COLO668 (cell line): ENCODE data around the gene TMC6.
A peak's percentile ranks its signal among the peaks of the same experiment; 100 is the strongest.
"Not testable (repeated sequence)": the region's sequence is repeated elsewhere in the genome, so short reads cannot be mapped to it uniquely, and the experiment has no call there.

Experiments used
- DNase-seq: peaks from one replicate; lab custom pipeline; 2025; ENCODE audit not compliant: unreplicated experiment; lab: John Stamatoyannopoulos, UW

TMC6 gene

DNA sequence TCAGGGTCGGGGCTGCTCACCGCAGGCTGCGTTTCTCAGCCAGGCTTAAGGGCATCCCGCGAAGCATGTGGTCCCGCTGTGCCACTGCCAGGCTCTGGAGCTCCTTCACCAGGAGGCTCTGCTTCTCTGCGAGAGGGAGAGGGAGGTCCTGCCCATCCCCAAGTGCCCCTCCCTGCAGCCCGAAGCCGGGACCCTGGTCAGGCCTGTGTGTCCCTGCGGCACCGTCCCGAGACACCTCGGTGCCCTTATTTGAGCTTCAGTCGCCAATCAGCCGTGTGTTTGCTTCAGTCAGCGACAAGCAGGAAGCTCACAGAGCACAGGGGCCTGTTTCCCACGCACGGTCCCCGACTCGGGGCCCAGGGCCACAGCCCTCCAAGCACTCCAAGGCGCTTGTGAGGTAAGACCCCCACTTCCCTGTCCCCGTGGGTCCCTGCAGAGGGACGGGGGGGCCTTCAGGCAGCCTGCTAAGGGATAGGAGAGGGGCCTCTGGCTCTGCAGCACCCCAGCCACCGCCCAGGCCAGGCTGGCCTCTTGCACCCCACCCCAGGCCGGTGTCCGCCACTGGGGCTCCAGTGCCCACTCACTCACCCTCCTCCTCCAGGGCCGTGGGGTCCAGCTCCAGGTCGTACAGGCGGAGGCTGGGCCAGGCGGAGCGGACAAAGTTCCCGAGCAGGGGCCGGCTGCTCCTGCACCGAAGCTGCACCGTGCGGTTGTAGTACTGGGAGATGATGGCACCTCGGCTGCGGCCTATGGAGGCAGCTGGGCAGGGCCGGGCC is 3.2 kb downstream of the TMC6 start:
- no peak for DNase-seq

DNA sequence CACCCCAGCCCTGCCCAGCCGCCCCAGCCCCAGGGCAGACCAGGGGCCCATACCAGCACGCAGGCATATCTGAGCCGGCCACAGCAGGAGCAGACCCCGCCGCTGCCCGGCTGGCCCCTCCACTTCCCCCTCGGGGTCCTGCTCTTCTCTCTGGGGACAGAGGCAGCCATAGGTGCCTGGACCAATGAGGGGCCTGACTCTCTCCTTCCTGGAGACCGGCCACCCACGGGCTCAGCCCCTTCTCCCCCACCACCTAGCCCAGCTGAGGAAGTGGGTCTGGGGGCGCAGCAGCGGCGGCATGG is 3.8 kb downstream of the TMC6 start:
- DNase-seq: no peak

DNA sequence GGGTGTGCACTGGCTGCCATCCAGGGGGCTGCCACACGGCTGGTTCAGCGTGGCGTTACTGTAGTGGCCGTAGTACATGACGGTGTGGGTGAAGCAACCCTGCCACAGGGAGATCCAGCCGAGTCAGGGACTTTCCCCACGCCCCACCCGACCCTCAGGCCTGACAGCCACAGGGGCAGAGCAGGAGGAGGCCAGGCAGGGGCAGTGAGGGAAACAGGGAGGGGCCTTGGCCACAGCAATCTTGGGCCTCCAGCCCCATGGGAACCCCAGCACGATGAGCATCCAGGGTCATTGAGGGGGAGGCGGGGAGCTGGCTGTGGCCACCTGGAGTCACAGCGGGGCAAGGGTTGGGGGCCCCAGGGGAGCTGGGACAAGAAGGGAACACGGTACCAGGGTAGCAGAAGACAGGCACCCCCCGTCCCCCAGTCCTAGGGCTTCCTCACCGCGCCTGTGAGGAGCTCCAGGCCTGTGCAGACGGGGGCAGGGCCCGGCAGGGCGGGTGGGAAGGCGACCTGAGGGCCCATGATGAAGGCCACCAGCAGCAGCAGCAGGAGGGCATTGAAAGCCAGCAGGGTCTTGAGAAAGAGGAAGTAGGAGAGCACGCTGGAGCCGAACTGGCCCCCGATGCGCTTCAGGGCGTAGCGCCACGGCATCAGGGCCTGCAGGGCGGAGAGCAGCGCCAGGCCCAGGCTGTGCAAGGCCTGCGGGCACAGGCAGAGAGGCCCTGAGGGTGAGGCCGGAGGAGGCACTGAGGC is 4.3 kb downstream of the TMC6 start:
- no peak for DNase-seq

DNA sequence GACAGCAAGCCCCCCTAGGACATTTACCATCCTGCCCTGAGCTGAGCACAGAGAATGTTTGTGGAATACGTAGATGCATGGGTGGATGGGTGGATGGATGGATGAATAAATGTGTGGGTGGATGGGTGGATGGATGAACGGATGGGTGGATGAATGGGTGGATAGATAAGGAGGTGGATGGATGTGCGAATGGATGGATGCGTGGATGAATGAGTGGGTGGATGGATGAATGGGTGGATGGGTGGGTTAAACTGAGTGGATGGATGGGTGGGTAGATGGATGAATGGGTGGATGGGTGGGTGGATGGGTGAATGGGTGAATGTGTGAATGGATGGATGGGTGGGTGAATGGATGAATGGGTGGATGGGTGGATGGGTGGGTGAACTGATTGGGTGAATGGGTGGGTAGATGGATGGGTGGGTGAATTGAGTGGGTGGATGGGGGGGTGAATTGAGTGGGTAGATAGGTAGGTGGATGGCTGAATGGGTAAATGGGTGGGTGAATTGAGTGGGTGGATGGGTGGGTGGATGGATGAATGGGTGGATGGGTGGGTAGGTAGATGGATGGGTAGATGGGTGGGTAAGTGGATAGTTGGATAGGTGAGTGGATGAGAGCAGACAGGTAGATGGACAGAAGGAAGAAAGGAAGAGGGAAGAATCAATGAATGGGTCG is 5.2 kb downstream of the TMC6 start:
- DNase-seq: no peak

DNA sequence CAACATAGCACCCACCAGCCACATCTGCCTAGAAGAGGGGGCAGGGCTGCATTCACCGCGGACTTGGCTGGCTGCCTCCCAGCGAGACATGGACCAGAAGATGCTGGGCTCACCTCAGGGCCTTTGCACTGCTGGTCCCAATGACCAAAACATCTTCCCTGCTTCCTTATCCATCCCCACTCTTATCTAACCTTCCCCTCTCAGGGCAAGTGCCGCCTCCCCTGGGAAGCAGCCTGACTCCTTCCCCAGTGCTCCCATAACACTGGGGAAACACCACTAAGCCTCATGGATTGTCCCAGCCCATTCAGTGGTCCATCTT is 5.7 kb downstream of the TMC6 start:
- DNase-seq: no peak

DNA sequence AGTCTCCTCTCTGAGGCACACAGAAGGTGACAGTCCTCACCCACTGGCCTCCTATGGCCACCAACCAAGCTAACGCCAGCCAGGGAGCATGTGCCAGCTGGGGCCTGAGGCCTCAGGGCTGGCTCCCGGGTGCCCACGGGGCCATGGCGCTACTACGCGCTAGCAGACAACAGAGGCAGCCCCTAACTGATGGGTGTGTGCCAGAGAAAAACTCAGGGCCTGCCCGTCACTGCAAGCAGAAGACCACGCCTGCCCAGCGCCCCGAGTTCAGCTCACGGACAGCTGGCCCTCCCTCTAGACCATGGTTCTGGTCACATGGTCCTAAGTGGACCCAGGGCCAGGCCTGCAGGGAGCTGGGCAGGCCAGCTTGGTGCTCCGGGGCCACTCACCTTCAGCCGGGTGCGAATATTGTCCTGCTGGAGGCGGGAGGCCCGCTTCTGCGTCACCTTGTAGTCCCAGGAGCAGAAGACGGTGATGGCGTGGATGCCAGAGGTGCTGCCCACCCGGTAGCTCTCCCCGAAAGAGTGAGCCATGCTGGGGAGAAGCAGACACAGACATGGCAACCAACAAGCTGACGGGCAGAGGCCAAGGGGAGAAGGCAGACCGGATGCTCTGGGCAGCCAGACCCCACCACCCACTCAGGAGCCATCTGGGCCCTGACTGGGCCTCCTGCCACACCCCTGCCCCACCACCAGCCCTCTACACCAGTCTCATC is 6.2 kb downstream of the TMC6 start:
- DNase-seq: no peak

DNA sequence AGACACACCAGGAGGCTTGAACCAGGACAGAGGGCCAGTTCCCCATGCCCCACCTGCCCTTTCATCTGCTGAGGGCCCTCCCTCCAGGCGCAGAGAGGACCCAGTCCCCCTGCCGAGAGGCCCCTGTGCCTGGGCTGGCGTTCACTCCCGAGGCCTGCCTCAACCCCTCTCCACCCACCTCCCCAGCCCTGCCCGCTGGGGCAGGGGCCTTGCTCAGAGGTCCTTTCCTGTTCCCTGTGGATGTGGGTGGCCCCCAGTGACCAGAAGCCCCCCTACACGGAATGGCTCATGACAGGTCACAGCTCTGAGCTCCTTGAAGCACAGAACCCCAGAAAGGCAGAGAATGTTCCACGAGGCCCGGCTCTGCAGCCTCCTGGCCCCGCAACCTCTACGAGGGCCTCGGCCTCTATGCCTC is 6.7 kb downstream of the TMC6 start:
- DNase-seq: no peak

DNA sequence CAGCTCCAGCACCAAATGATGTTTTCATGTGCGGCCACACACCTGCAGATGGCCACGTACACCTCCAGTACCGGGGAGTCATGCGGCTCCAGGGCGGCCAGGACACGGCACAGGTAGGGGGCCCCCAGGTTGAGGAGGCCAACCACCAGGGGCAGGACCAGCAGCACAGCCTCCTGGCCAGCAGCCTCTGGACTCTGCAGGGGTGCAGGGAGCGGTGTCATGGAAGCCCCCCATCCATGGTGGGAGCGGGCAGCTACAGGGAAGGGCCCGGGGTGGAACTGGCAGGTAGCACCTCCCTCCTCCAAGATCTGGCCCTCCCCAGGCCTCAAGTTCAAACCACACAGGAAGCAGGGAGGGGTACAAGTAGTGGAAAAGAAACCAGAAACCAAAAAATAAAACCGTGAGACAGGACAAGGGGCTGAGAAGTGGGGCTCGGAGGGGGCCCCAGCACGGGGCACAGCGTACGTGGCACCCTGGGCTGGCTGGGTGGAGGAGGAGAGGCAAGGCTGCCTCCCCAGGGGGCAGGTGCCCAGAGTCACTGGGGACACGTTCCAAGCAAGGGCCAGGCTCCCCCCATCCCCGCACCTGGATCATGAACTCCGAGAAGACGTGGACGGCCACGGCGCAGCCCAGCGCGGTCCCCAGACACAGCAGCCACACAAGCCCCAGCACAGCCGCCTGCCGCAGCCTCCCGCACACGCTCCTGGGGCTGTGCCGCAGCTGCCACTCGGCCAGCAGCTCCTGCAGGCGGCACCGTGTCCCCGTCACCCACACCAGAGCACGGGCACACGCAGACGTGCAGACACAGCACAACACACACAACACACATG is 7.4 kb downstream of the TMC6 start:
- no peak for DNase-seq

DNA sequence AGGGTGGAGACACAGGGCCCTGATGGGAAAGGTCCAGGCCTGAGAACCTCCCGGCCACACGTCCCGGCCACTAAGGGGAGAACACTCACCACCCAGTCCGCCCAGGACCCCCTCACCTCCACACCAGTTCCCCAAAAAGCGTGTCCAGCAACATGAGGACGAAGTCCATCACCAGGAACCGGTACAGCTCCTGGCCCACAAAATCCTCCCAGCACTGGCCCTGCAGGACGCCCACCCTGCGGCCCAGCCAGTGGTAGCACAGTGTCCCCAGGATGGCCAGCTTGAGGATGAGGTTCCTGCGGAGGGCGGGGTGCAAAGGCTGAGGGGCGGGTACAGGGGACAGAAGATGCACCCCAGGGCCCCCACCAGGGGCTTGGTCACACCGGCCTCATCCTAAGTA is 8.0 kb downstream of the TMC6 start:
- no peak for DNase-seq

DNA sequence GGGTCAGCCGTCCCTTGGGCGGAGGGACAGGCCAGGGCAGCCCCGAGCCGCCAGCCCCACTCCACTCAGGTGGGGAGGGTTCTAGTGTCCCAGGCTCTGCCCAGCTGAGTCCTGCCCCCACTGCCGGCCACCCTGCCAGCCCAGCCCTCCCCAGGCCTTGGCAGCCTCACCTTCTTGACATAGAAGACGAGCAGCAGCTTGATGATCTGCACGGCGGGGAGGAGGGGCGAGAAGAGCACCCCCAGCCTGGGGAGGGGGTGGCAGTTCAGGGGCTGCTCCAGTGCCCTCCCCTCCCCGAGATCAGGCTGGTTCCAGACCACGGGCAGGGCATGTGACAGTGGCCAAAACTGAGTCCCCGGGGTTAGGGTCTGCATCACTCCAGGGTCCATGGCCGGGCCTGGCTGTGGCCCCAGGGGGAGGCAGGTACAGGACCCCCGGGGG is 9.7 kb downstream of the TMC6 start:
- no peak for DNase-seq

DNA sequence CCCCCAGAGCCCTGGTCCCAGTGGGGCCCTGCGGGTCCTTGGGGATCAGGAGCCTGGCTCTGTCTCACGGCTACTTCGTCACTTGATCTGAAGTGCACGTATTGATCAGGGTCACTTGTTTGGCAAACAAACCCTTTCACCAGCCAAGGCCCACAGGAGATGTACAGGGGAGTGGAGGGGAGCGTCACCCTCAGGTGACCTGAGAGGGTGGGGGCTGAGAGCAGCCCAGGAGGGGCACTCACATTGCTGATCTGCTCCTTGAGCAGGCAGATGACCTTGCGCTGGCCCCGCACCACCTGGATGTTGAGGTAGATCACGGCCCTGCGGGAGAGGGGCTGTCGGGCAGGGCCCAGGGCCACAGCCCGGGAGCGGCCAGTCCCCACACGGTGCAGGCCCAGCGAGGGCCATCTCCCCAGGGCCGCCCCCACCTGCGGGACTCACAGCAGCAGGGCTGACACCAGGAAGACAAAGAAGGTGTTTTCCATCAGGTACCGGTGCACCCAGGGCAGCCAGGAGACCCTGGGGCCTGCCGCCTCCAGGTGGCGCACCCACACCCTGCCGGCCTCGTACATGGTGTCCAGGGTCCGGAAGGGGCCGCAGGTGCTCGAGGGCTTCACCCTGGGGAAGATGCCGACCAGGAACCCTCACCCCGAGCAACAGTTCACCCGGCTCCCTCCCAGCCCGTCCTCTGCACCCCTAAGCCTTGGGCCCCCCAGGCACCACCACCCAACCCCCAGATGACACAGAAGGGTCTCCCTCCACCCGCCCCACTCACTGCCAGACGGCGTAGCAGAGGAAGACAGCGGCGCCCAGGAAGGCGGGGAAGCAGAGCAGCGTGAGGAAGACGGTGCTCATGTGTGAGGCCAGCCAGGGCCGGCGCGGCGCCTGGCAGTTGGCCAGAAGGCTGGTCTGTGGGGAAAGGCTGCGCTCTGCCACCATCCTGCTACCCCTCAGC is 11.3 kb downstream of the TMC6 start:
- peak; percentile 72 for DNase-seq

DNA sequence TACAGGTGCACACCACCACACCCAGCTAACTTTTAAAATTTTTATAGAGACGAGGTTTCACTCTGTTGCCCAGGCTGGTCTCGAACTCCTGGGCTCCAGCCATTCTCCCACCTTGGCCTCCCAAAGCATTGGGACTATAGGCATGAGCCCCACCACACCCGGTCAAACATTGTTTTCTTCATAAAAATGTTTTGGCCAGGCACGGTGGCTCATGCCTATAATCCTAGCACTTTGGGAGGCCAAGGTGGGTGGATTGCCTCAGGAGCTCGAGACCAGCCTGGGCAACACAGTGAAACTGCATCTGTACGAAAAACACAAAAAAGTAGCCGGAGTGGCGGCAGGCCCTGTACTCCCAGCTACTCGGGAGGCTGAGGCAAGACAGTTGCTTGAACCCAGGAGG is 12.1 kb downstream of the TMC6 start:
- no peak for DNase-seq

DNA sequence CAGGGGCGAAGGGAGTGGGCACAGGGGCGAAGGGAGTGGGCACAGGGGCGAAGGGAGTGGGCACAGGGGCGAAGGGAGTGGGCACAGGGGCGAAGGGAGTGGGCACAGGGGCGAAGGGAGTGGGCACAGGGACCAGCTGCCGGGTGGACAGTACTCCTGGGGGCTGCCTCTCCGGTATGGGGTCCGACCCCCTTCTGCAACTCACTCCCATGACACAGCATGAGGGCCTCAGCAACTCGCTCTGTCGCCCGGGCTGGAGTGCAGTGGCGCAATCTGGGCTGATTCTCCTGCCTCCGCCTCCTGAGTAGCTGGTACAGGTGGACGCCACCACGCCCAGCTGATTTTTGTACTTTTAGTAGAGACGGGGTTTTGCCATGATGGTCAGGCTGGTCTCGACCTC is 12.8 kb downstream of the TMC6 start:
- DNase-seq: not testable (repeated sequence)

DNA sequence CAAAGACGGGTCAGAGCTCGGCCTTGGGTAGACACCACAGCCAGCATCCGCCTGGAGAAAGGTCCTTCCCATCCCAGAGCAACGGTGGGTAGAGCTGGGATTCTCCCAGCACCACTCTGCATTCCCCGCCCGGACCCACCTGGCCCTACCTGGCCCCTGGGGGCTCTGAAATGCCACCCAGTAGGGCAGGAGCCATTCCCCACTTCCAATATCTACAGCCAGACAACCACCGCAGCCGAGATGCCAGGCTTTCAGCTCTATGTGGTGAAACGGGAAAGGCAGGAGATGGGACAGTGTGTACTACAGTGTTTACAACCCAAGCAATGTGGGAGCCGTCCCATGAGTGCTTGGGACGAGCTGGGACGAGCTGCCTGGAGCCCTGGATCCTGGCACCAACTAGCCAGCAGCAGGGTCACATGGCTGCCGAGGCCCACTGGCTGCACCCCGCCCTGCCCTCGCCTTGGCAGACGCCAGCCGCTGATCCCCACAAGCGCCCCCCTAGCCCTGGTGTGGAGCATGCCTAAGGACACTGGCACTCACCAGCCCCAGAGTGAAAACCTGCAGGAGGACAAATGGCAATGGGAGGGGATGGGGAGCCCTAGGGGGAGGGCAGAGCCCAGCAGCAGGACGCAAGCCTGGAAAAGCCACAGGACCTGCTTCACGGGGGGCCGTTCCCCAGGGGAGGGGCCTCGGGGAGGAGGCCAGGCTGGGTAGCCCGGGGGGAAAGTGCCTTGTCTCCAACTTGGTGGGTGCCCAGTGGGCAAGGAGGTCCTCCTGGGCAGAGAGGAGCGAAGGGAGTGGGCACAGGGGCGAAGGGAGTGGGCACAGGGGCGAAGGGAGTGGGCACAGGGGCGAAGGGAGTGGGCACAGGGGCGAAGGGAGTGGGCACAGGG is 13.5 kb downstream of the TMC6 start:
- no peak for DNase-seq

DNA sequence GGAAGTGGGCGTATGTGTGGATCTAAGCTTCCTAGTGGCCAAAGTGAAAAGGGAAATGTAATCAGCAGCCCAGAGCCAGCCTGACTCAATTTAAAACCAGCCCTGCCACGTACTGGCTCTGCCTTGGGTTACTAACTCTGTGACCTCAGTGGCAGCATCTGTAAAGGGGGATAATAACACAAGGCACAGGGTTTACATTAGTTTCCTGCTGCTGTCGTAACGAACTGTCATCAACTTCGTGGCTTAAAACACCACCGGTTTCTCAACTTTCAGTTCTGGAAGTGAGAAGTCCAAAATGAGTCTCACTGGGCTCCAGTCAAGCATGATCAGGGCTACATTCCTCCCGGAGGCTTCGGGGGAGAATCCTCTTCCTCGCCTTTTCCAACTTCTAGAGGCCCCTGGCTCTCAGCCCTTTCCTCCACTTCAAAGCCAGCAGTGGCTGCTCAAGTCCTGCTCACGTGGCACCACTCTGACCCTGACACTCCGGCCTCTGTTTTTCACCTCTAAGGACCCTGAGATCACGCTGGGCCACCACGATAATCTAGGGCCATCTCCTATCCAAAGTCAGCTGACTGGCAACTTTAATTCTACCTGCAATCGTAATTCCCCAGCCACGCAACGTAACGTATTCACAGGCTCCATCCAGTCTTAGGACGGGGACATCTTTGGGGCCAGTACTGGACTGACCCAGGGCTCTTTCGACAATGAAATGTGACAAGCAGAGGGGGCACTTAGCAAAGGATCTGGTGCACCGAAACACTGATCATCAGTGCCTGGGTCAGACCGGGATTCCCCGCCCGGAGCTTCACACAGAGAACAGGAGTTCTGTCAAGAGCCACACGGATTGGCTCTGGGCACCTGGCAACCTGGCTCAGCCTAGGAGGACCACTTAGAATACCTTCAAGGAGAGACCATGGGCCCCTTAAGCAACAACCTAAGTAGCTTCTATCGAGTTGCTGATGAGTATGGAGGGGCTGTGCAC is 14.5 kb downstream of the TMC6 start:
- DNase-seq: no peak

DNA sequence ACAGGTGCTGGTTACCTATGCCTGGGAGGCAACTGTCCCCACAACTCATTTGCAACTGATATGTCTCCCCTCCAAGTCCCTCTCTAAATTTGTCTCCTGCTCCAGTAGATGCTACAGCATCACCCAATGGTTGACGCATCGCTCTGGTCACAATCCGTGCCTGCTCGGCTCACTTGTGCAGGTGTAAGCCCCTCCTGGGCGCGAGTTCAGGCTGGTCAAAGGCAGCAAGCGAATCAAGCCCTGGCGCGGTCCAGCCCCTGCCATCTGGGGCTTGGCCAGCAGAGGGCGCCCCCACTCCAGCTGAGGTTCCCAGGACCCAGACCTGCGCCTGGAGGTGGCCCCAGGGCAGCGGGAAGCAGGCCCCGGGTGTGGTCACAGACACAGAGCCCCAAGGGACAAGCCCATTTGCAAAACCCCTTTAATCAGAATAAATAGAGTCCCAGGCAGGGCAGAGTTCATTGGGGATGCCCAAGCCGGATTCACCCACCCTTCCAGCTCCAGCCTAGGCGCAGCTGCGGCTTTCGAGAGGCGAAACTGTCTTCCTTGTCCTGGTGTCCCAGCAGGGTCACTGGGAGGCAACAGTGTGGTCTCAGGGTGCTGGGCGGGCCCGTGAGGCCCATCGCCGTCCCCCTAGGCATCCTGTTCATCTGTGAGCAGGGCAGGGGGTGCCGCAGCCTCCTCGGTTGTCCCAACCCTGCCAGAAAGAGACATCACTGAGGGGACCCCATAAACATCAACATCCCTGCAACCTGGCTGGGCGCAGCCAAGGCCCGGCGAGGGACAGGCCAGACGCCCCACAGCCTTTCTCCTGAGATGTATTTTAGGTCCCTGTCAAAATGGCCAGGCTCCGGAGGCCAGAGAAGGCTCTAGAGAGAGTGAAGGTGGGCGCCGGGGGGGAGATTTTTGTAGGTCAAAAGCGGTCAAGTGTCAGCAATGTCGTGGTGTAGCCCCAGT is 15.8 kb downstream of the TMC6 start:
- DNase-seq: peak; percentile 57
